D721Med (cell line): Measurements from ENCODE around the gene IGLL5.

Experiments
- DNase-seq: peaks from one replicate; pipeline ENCODE4 v3.0.0; 2011; ENCODE audit warnings: low spot score; ENCODE audit not compliant: insufficient read length
- FAIRE-seq: peaks from 2 replicates; lab custom pipeline; 2011; peaks lifted over from hg19 to GRCh38; lab: Jason Lieb, UNC
- TF ChIP-seq, protein P1 (sequence below): IDR thresholded peaks from 2 replicates; pipeline ENCODE4 v1.5.1; 2012; ENCODE audit warnings: mild to moderate bottlenecking, control low read depth; ENCODE audit not compliant: insufficient read depth; ENCODE audit errors: missing control alignments

IGLL5 gene

GRCh38 chr22:22843848-22844247 is 43.8 kb upstream of the IGLL5 start:
- TF ChIP-seq, protein P1, sequence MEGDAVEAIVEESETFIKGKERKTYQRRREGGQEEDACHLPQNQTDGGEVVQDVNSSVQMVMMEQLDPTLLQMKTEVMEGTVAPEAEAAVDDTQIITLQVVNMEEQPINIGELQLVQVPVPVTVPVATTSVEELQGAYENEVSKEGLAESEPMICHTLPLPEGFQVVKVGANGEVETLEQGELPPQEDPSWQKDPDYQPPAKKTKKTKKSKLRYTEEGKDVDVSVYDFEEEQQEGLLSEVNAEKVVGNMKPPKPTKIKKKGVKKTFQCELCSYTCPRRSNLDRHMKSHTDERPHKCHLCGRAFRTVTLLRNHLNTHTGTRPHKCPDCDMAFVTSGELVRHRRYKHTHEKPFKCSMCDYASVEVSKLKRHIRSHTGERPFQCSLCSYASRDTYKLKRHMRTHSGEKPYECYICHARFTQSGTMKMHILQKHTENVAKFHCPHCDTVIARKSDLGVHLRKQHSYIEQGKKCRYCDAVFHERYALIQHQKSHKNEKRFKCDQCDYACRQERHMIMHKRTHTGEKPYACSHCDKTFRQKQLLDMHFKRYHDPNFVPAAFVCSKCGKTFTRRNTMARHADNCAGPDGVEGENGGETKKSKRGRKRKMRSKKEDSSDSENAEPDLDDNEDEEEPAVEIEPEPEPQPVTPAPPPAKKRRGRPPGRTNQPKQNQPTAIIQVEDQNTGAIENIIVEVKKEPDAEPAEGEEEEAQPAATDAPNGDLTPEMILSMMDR = no peak
- DNase-seq = no peak
- FAIRE-seq = no peak

GRCh38 chr22:22847241-22847640 is 40.4 kb upstream of the IGLL5 start:
- no peak for DNase-seq
- TF ChIP-seq, protein P1 = no peak
- FAIRE-seq = no peak

DNA sequence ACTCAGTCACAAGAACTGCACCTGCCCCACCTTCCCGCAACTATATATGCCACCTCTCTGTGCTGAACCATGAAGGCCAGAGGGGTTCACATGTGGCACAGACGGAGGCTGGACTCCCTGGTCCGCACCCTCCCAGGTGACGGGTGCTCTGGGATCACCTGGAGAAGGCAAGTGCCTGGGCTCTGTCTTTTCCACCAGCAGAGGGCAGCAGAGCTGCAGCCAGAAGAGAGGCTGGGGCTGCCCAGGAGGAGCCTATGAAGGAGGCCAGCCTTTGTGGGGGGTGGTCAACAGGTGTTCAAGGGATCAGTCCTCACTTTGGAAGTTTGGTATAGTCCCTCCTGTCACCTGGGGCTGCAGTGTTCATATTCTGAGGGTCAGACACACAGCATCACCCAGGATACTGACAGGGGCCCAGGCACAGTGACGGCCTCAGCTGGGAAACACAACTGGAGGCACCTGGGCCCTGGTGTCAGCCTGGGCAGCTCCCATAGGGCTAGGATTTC is 39.2 kb upstream of the IGLL5 start:
- no peak for FAIRE-seq
- no peak for DNase-seq
- TF ChIP-seq, protein P1 = peak; percentile 73

DNA sequence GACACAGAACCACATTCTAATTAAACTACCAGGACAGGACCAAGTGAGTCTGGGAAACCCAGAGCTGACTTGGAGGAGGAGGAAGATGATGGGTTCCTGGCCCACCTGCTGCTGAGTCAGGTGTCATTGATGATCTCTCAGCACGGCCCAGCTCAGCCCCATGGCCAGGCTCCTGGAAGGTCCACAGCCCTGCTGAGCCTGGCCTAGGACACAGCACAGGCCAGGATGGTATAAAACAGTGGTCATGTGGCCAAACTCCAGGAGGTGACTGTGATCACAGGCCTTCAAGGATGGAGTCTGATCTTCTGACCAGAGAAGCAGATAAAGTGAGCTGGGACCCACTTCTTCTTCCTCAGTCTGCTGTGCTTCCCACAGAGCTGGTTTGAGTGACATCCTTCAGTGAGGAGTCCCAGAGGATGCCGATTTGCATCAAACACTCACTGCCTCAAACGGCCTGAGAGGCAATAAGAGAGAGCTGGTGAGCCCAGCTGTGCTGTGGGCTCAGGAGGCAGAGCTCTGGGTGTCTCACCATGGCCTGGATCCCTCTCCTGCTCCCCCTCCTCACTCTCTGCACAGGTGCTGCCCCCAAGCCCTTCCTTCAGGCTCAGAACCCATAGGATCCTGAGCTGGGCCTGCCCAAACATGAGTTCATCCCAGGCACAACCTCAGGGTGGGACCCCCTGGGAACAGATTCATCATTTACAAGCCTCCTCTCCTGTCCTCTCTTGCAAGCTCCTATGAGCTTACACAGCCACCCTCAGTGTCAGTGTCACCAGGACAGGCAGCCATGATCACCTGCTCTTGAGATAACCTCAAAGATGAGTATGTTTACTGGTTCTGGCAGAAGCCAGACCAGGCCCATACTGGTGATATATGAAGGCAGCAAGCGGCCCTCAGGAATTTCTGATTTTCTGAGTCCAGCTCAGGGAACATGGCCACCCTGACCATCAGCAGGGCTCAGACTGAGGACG is 37.7 kb upstream of the IGLL5 start:
- TF ChIP-seq, protein P1 = no peak
- FAIRE-seq (no peak), DNase-seq (no peak)

GRCh38 chr22:22851969-22852368 is 35.6 kb upstream of the IGLL5 start:
- DNase-seq = no peak
- FAIRE-seq = no peak
- TF ChIP-seq, protein P1 = no peak

DNA sequence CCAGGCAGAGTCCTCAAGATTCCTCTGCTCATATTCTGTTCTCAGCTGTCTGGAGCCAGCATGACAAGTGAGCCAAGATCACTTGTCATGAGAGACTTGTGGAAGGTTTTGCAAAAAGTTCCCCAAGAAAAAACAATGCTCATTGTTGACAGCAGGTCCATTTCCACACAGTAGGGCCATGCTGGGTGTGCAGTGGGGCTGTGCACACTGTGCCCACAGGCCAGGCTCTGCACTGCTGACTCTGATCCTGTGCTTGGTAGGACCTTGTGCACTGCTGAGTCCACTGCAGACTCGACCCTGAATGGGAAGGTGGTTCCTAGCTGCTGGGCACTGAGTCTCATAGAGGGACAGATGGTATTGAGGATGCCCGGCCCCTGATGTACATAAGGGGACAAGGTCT is 33.9 kb upstream of the IGLL5 start:
- TF ChIP-seq, protein P1 = no peak
- no peak for DNase-seq
- FAIRE-seq = no peak

GRCh38 chr22:22854466-22854865 is 33.1 kb upstream of the IGLL5 start:
- FAIRE-seq = no peak
- no peak for DNase-seq
- TF ChIP-seq, protein P1 = no peak
